Measurements from ENCODE around the gene ZNF155.

- TF ChIP-seq CTCF (IDR thresholded peaks at IDR 0.05) = no peak
- TF ChIP-seq POLR2A (IDR thresholded peaks at IDR 0.05) = no peak
Measured at GRCh38 chr19:44002212-44002565, 18.2 kb downstream of the ZNF155 start.
